HepG2 (cell line): Measurements from ENCODE around the gene SPAG4. TPM values are rescaled to one million over a fixed set of nuclear protein-coding genes. Genes with fewer than 3 reads are reported as not detected.

Source experiments
- ARID3A ChIP-seq: IDR thresholded peaks from 2 replicates; pipeline ENCODE4 v1.6.1; 2012; ENCODE audit warnings: low read depth, low read length, improper control_type of control experiment
- ATM ChIP-seq: fragments of 450-650 bp; IDR thresholded peaks from 2 replicates; pipeline ENCODE4 v1.7.1; 2017; ENCODE audit warnings: mild to moderate bottlenecking, borderline replicate concordance
- CENPT ChIP-seq: sonication (generic); formaldehyde crosslinking; IDR thresholded peaks from 2 replicates; pipeline ENCODE4 v1.8.0; 2022; ENCODE audit warnings: low read depth, mild to moderate bottlenecking, moderate library complexity, missing genetic modification reagents
- EZH2 ChIP-seq: conservative IDR thresholded peaks from 2 replicates; pipeline ENCODE4 v1.6.1; 2012; ENCODE audit warnings: mild to moderate bottlenecking, low read depth, low read length, moderate library complexity
- GTF2F1 ChIP-seq: fragments of 150-350 bp; IDR thresholded peaks from 2 replicates; pipeline ENCODE4 v1.6.1; 2014; ENCODE audit warnings: low read length
- HIC2 ChIP-seq: sonication (generic); formaldehyde crosslinking; IDR thresholded peaks from 2 replicates; pipeline ENCODE4 v1.9.0; 2022; ENCODE audit warnings: low read depth, missing genetic modification reagents
- HOMEZ ChIP-seq: IDR thresholded peaks from 2 replicates; pipeline ENCODE4 v1.6.1; 2016; ENCODE audit warnings: low read depth
- HOXA3 ChIP-seq: sonication (generic); formaldehyde crosslinking; IDR thresholded peaks from 2 replicates; pipeline ENCODE4 v1.5.0; 2020; ENCODE audit warnings: missing genetic modification reagents
- HOXD1 ChIP-seq: sonication (generic); formaldehyde crosslinking; IDR thresholded peaks from 2 replicates; pipeline ENCODE4 v1.5.0; 2020; ENCODE audit warnings: missing genetic modification reagents
- IKZF5 ChIP-seq: IDR thresholded peaks from 2 replicates; pipeline ENCODE4 v1.6.1; 2018; ENCODE audit warnings: missing genetic modification reagents, mild to moderate bottlenecking, missing compliant biosample characterization
- MAFF ChIP-seq: IDR thresholded peaks from 2 replicates; pipeline ENCODE4 v1.6.1; 2011; ENCODE audit warnings: low read depth, low read length, improper control_type of control experiment
- PTBP1 ChIP-seq: fragments of 200-400 bp; formaldehyde crosslinking; IDR thresholded peaks from 2 replicates; pipeline ENCODE4 v1.6.1; 2018; ENCODE audit warnings: low read length, low read depth; ENCODE audit not compliant: poor library complexity, severe bottlenecking
- SIX4 ChIP-seq: sonication (generic); formaldehyde crosslinking; IDR thresholded peaks from 2 replicates; pipeline ENCODE4 v1.4.0; 2020; ENCODE audit warnings: missing genetic modification reagents
- SNAPC2 ChIP-seq: sonication (generic); formaldehyde crosslinking; IDR thresholded peaks from 2 replicates; pipeline ENCODE4 v1.8.1; 2022; ENCODE audit warnings: mild to moderate bottlenecking, missing genetic modification reagents
- THAP11 ChIP-seq: IDR thresholded peaks from 2 replicates; pipeline ENCODE4 v1.6.1; 2016; ENCODE audit warnings: missing biosample characterization, missing genetic modification reagents
- THRA ChIP-seq: sonication (generic); formaldehyde crosslinking; IDR thresholded peaks from 2 replicates; pipeline ENCODE4 v1.4.0; 2020; ENCODE audit warnings: missing genetic modification reagents, borderline replicate concordance
- TSC22D2 ChIP-seq: sonication (generic); formaldehyde crosslinking; IDR thresholded peaks from 2 replicates; pipeline ENCODE4 v1.5.1; 2020; ENCODE audit warnings: missing genetic modification reagents, mild to moderate bottlenecking, borderline replicate concordance
- XRCC5 ChIP-seq: fragments of 200-400 bp; formaldehyde crosslinking; optimal IDR thresholded peaks from 2 replicates; pipeline ENCODE3; 2017; ENCODE audit warnings: mild to moderate bottlenecking, low read length
- ZNF329 ChIP-seq: sonication (generic); formaldehyde crosslinking; IDR thresholded peaks from 2 replicates; pipeline ENCODE4 v1.9.0; 2021; ENCODE audit warnings: low read depth, mild to moderate bottlenecking, missing genetic modification reagents
- ZNF468 ChIP-seq: sonication (generic); formaldehyde crosslinking; IDR thresholded peaks from 2 replicates; pipeline ENCODE4 v1.8.0; 2022; ENCODE audit warnings: mild to moderate bottlenecking, moderate library complexity, missing genetic modification reagents
- ZNF547 ChIP-seq: sonication (generic); formaldehyde crosslinking; IDR thresholded peaks from 2 replicates; pipeline ENCODE4 v1.5.1; 2020; ENCODE audit warnings: mild to moderate bottlenecking, missing genetic modification reagents
- ZNF577 ChIP-seq: sonication (generic); formaldehyde crosslinking; IDR thresholded peaks from 2 replicates; pipeline ENCODE4 v1.4.0; 2020; ENCODE audit warnings: mild to moderate bottlenecking, low read depth, missing genetic modification reagents, borderline replicate concordance
- ZNF629 ChIP-seq: sonication (generic); formaldehyde crosslinking; conservative IDR thresholded peaks from 2 replicates; pipeline ENCODE4 v1.5.0; 2020; ENCODE audit warnings: missing genetic modification reagents
- polyA plus RNA-seq, 8 experiments: library from polyadenylated mRNA; depleted of rRNA in 3 of 8; stranded (reverse) in 7 of 8; unstranded in 1 of 8; fragments of >200 nt; fragmentation: Illumina TruSeq in 4 of 8; extraction: Trizol in 4 of 8; gene quantifications; 2 replicates each; pipeline versions ENCODE4 v1.2.1 to v1.2.3, GENCODE V29; 2011 to 2016; ENCODE audit warnings: low read depth in 4 of 8, missing spikeins in 1 of 8, mixed read lengths in 1 of 8; ENCODE audit not compliant: insufficient read depth in 1 of 8
- total RNA-seq, 5 experiments: library from RNA; depleted of rRNA; stranded (reverse); fragments of >200 nt; fragmentation: Illumina TruSeq; extraction: Trizol; gene quantifications; 2 replicates each; pipeline ENCODE4 v1.2.3, GENCODE V29; 2016; ENCODE audit warnings: low read depth in 1 of 5

Gene SPAG4
- total and polyA plus RNA-seq, 2 of the 13 experiments (the other 11 are each of a cell fraction or from before 2014, with no cell fraction given): 5.8 to 137 TPM

- TF ChIP-seq CENPT (CRISPR knock-in tag): peak; percentile 88
- peak; percentile 87 for TF ChIP-seq SNAPC2
- TF ChIP-seq MAFF: peak; percentile 53; the same call in 1 of the 2 replicates
- TF ChIP-seq ATM: no peak
- peak; percentile 74 for TF ChIP-seq XRCC5
- TF ChIP-seq ZNF629 (CRISPR knock-in tag): peak; percentile 39; the same call in 1 of the 2 replicates
- TF ChIP-seq PTBP1: peak; percentile 64
- TF ChIP-seq ARID3A: no peak
- TF ChIP-seq GTF2F1: peak; percentile 95
- 0 out of 2 replicates have a peak, but pooled peaks have one; percentile 80 for TF ChIP-seq ZNF468 (CRISPR knock-in tag)
- no peak for TF ChIP-seq EZH2
- peak; percentile 90 for TF ChIP-seq ZNF329 (CRISPR knock-in tag)
- peak; percentile 86 for TF ChIP-seq THRA (CRISPR knock-in tag)
- TF ChIP-seq IKZF5 (CRISPR knock-in tag): peak; percentile 98
- TF ChIP-seq ZNF547 (CRISPR knock-in tag): peak; percentile 98
- no peak; the same call in none of the 2 replicates for TF ChIP-seq HIC2
- peak; percentile 98 for TF ChIP-seq TSC22D2 (CRISPR knock-in tag)
- peak; percentile 99 for TF ChIP-seq HOXA3
- peak; percentile 89 for TF ChIP-seq ZNF577 (CRISPR knock-in tag)
- peak; percentile 8; the same call in 1 of the 2 replicates for TF ChIP-seq SIX4 (CRISPR knock-in tag)
- peak; percentile 92 for TF ChIP-seq THAP11
- TF ChIP-seq HOMEZ (CRISPR knock-in tag): peak; percentile 94
- TF ChIP-seq HOXD1 (CRISPR knock-in tag): peak; percentile 75; the same call in 1 of the 2 replicates
Measured at GRCh38 chr20:35664466-35665206, 49.0 kb downstream of the SPAG4 start, which contains the start of the genes CPNE1 and RBM12 (continued).
